CD4-positive, alpha-beta T cell treated with Interleukin-15 for 4 hours (primary cell): ENCODE measurements around the gene SPOUT1.
"Not testable (repeated sequence)": the region's sequence is repeated elsewhere in the genome, so short reads cannot be mapped to it uniquely, and the experiment has no call there.

Source experiments
- DNase-seq: peaks from one replicate; pipeline ENCODE4 v3.0.0-alpha.2; 2020; ENCODE audit warnings: low spot score

The SPOUT1 gene

DNA sequence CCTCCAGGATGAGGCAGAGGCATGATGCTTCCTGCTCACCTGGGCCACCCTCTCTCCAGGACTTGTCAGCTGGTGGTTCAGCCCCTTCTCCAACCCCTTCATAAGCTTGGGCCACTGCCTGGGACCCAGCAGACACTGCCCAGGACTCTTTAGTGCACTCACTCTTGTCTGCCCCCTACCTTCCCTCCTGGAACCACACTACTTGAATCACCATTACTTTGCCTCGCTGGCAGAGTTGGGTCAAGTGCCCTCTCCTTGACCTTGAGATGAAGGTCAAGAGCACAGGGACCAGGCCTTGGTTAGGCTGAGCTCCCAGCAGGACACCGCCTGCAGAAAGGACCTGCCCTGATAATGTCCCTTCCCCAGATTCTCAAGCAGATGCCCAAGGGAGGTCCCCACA, 19.8 kb downstream of the SPOUT1 start:
- DNase-seq: no peak

DNA sequence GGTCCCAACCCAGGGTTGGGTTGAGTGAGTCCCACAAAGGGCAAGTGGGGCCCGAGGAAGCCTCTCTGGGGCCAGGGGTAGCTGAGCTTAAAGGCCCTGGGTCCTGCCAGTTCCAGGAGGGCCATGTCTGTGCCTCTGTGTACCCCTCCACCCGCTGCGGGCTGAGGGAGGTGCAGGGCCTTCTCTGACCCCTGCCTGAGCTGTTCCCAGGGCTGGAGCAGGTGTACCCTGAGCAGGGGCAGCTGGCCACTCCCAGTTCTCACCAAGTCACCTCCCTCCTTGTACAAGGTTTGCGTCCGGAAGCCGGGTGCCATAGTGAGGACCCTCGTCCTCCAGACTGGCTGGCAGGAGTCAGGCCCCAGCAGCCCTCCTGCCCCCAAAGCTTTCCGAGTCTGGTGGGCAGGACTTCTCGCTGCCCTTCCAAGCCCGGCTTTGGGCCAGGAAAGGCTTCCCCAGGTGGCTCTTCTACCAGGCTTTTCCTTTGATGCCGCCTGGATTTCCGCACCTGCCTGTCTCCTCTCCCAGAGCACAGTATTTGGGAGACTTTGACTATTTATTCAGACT, 20.5 kb downstream of the SPOUT1 start:
- DNase-seq: no peak

DNA sequence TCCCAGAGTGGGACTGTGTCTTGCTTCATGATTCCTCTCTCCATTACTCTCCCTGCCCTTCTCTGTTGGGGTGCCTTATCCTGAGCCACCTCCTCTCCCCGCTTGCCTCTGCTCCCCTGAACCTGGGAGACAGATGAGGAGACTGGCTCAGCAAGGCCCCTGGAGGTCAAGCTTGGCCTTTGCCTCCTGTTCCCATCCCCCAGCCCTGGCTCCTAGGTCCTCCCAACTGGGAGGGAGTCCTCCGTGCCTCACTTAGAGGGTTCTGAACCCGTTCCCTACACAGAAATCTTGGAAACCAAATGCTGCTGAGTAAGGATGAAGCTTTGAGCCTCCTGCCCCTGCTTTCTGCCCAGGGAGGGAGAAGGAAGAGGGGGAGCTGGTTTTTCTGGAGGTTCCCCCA, 21.1 kb downstream of the SPOUT1 start:
- no peak for DNase-seq

DNA sequence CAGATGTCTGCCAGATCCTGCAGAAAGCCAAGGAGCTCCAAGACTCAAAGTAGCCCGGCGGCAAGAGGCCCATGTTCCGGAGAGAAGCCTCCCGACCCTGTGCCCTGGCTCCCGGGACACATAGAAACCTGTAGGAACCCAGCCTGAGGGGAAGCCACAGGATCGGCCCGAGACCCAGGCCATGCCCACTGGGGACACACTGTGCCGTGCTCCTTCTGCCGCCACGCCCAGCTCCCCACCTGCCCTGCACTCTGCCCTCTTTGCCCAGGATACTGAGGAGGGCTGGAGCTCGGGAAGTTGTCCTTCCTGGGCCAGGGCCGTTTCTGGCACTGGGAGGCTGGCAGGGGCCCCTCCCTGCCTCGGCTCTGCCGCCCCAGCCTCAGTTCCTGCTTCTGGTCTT, 21.8 kb downstream of the SPOUT1 start:
- DNase-seq: no peak

DNA sequence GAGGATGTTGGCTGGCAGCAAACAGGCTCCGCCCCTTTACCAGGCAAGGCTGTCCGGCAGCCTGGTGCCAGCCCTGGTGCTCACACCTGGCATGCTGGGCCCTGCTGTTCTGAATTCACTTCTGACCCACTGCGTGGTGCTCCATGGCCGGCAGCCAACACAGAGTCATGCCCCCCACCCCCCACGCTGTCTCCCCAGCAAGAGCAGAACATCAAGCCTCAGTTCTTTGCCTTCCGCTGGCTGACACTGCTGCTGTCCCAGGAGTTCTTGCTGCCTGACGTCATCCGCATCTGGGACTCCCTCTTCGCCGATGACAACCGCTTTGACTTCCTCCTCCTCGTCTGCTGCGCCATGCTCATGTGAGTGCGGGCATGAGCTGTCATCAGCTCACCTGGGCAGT, 23.9 kb downstream of the SPOUT1 start:
- no peak for DNase-seq

DNA sequence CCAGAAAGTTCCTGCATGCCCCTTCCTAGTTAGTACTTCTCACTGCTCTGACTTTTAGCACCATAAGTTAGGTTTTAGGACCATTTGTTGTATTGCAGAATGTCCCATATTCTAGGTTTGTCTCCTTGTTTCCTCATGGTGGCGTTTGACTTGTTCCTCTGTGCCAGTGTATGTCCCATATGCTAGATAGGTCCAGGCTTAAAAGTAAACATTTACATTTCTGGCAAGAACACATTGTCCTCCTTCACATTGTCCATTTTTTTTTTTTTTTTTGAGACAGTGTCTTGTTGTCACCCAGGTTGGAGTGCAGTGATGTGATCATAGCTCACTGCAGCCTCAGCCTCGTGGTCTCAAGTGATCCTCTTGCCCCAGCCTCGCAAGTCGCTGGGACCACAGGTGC, 27.1 kb downstream of the SPOUT1 start:
- DNase-seq: no peak

DNA sequence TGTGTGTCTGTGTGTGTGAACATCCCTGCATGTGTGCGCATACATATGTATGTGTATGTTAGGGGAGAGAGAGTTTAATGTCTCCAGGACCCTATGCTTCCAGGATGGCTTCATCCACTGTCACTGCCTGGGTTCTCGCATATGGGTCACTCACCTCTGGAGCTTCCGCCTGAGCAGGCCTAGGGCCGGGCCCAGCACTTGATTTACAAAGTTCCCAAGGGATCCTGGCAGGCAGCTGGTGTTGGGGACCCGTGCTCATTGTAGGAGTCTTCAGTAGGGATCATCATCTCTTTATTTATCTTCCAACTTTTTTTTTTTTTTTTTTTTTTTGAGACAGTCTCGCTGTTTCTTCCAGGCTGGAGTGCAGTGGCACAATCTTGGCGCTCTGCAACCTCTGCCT, 29.5 kb downstream of the SPOUT1 start:
- DNase-seq: no peak

DNA sequence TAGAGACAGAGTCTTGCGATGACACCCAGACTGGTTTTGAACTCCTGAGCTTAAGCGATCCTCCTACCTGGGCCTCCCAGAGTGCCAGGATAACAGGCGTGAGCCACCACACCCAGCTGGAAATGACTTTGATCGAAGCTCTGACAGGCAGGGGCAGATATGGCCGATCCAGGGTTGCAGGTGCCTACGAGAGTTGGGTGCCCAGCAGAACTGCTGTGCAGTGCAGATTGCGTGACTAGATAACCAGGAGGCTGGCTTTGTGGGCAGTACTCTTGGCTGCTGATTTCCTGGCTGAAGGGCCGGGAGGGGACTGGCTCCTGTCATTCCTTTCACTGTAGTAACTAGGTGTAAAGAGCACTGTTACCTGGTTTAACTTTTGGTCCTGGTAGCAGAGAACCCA, 30.7 kb downstream of the SPOUT1 start:
- DNase-seq: no peak

DNA sequence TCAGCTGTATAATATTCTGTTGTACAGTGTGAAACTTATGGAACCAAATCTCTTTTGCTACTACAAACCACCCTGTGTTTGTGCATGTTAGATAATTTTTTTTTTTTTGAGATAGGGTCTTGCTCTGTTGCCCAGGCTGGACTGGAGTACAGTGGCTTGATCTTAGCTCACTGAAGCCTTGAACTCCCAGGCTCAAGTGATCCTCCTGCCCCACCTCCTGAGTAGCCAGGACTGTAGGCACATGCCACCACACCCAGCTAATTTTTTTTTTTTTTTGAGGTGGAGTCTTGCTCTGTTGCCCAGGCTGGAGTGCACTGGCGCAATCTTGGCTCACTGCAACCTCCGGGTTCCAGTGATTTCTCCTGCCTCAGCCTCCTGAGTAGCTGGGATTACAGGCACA, 34.6 kb downstream of the SPOUT1 start:
- not testable (repeated sequence) for DNase-seq

DNA sequence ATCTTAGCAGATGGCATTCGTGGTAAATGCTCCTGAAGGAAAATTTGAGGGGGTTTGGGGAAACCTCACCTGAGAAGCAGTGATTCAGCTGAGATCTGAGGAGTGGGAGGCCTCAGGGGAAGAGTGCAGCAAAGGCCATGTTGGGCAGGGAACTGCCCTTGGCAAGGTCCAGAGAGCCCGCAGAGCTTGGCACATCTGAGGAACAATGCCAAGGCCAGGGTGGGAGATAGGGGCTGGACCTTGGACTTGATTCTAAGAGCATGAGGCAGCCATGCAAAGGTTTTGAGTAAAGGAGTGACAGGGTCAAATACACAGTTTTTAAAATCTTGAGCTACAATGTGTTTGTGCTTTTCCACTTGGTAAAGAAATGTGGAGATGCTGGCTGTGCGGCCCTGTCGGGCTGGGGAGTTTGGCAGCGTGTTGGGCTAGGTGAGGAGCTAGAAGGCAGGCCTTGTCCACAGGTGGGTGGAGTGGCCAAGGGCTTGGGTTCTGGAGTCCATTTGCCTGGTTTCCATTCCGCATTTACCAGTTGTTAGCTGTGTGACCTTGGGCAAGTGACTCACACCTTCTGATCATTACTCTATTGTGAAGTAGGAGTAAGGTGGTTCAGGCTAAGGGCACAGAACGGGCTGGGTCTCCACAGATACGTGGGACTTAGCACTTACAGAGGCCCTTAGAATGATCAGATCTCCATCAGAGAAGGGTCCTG, 36.5 kb downstream of the SPOUT1 start:
- DNase-seq: no peak

DNA sequence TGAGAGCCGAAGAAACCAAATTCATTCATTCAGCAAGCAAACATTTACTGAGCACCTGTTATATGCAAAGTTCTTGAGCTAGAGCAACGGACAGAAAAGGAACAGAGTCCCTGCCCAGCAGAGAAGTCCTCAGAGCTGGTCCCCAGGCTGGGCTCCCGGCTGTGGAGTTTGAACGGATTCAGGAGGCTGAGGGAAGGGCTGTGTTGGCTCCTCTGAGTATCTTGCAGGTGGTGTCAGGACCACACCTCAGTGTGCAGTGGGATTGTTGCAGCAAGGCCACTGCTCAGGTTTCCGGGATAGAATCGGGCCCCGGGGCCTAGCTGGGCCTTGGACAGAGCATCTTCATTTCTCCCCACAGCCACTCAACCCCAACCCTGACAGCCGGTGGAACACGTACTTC, 37.5 kb downstream of the SPOUT1 start:
- no peak for DNase-seq

DNA sequence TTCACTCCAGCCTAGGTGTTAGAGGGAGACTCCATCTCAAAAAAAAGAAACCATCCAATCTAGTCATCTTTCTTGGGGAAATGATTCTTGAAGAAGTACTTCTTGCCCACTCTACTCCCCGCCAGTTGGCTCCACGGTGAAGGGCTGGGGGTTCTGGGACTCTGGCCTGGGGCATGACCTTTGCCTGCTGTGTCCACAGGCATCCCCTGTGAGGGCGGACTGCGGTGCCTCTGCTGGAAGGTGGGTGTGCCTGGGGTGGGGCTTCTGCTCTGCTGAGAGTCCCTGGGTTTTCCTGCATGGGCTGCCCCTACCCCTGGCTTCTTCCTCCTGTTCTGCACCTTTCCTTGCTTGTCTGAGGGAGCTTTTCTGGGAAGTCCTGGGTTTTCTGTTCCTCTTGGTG, 39.1 kb downstream of the SPOUT1 start:
- DNase-seq: no peak

DNA sequence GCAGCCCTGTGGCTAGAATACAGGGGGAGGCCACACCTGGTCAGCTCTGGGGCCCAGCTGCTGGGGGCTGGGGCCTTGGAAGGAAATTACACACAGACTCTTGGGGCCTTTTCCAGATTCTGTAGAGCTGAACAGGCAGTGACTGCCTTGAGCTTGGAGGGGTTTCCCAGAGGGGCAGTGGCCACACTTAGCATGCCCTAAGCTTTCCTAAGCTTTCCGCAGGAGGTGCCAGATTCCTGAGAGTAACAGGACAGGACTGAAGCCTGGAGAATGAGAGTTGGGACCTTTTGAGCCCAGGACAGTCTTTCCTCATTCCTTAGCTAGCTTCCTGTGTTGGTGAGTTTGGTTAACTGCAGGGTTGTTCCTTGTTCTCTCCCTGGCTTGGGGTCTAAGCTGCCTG, 41.1 kb downstream of the SPOUT1 start:
- DNase-seq: no peak

DNA sequence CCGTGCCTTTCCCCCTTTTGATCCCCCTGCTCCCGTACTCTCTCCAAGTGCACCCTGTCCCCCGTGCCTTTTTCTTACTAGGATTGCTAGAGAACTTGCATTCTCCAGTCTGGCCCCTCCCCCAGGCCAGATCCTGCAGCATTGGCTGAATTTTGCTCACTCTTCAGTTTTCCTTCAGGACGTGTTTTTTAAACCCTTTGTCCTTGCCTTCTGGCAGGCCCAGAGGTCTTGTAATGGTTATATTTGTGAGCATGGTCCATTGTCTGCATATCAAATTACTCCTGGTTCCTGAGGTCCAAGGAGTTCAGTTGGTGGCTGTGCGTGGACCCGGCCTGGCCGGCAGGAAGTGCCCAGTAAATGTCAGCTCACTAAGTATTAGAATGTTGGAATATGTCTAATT, 41.9 kb downstream of the SPOUT1 start:
- no peak for DNase-seq

DNA sequence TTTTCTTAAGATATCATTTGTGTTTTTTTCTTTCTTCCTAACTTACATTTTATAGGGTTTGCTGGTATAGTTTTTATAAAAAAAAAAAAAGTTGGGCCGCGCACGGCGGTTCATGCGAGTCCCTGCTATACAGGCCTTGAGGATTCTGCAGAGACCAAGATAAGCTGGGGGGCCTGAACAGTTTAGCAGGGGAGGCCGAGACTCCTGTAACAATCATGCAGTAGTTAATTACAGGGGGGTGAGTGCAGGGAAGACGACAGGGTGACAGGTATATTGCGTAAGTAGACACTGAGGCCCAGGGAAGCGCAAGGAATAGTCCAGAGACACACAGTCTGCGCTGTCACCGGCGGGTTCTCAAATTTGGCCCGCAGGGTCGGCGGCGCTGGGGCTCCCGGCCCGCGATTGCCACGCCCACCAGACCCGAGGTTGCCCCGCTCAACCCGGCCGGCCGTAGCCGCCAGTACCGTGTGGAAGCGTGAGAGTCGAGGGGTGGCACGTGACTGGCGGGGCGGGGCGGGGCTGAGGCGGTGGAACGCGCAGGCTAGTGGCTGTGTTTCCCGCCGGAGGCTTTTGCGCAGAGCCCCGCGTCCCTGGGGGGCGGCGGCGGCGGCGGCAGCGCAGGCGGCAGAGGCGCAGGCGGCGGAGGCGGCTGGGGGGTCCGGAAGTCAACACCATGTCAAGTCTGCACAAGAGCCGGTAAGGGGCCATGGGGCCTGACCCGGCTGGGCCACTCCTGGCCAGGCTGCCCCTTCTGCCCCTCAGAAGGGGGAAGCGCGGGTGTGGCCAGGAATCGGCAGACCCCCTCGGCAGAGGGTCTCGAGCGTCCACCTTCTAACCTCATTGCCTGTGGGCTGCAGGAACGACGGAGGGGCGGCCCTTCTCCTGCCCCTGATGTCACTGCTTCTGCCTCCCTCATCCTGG, 42.7 kb downstream of the SPOUT1 start, which contains the start of gene TBC1D13:
Gene TBC1D13 (plus strand): TSS at position 573 of the 921 bp plus-strand sequence. CDS start 101 bp downstream, at position 674.
- DNase-seq: peak; percentile 88

DNA sequence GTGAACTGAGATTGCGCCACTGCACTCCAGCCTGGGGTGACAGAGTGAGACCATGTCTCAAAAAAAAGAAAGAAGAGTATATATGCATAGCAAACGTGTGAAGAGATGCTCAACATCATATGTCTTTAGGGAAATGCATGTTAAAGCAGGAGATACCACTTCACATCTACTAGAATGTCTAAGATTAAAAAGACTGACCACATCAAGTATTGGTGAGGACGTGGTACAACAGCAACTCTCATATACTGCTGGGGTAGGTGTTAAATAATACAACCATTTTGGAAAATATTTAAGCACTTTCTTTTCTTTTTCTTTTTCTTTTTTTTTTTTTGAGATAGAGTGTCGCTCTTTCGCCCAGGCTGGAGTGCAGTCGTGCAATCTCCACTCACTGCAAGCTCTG, 44.2 kb downstream of the SPOUT1 start:
- no peak for DNase-seq

DNA sequence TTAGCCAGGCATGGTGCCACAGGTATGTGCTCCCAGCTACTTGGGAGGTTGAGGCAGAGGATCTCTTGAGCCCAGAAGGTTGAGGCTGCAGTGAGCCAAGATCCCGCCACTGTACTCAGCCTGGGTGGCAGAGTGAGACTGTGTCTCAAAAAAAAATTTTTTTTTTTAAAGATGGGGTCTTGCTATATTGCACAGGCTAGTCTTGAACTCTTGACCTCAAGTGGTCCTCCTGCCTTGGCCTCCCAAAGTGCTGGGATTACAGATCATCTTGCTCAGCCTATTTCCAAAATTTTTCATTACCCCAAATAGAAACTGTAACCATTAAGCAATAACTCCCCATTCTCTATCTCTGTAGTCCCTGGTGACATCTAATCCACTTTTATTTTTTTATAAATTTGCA, 46.9 kb downstream of the SPOUT1 start:
- no peak for DNase-seq

DNA sequence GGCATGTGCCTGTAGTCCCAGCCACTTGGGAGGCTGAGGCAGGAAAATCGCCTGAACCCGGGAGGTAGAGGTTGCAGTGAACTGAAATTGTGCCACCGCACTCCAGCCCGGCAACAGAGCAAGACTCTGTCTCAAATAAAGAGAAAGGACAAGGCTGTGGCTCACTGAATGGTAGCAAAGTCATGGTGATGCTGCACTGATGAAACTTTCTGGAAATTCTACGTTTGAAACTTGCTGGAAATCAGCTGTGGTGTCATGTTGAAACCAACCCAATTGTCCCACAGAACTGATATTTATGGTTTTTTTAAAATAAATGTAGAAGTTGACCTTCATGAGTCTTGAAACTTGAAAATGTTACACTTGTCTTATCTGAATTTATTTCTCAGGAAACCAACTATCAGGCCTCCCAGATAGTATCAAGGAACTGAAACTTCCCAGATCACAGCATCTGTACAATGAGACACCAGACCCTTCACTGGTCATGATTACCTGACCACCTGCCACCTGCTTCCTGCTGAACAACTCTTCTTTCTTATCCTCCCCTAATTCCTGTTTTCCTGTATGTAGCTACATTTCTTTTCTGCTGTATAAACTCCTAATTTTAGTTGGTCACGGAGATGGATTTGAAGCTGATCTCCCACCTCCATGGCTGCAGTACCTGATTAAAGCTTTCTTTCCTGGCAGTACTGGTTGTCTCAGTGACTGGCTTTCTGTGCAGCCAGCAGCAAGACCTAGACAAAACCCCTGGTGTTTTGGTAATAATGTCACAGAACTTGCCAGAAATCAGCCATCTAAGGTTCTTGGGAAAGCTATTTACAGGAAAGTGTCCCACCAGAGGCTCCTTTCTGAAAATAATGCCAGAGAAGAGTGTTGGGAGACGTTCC, 48.2 kb downstream of the SPOUT1 start:
- no peak for DNase-seq

DNA sequence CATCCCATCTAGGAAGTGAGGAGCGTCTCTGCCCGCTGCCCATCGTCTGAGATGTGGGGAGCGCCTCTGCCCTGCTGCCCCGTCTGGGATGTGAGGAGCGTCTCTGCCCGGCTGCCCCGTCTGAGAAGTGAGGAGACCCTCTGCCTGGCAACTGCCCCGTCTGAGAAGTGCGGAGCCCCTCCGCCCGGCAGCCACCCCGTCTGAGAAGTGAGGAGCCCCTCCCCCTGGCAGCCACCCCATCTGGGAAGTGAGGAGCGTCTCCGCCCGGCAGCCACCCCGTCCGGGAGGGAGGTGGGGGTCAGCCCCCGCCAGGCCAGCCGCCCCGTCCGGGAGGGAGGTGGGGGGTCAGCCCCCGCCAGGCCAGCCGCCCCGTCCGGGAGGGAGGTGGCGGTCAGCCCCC, 49.5 kb downstream of the SPOUT1 start:
- DNase-seq: not testable (repeated sequence)

DNA sequence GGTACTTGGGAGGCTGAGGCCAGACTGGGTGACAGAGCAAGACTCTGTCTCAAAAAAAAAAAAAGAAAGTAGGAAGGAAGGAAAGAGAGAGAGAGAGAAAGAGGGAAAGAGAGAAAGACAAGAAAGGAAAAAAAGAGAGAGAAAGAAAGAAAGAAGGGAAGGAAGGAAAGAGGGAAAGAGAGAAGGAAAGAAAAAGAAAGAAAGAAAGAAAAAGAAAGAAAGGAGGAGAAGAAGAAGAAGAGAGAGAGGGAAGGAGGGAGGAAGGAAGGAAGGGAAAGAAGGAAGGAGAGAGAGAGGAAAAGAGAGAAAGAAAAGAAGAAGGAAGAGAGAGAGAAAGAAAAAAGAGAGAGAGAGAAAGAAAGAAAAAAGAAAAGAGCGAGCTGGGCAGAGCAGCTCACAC, 54.8 kb downstream of the SPOUT1 start:
- no peak for DNase-seq

DNA sequence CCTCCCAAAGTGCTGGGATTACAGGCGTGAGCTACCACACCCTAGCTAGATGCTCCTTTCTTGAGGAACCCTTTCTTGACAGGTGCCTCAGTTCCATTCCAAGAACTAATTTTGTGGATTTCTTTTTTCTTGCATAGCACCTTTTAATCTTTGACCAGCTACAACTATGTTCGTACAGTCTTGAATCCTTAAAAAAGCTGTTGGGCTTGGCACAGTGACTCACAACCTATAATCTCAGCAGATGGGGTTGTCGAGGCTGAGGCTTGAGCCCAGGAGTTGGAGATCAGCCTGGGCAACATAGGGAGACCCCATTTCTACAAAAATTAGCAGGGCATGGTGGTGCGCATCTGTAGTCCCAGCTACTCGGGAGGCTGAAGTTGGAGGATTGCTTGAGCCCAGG, 56.5 kb downstream of the SPOUT1 start:
- DNase-seq: no peak
